K562 (cell line): ENCODE measurements around the gene HIPK2. TPM values are rescaled to one million over a fixed set of nuclear protein-coding genes. Genes with fewer than 3 reads are reported as not detected.

Experiments
- BDP1 ChIP-seq: IDR thresholded peaks from 3 replicates; pipeline ENCODE4 v1.6.1; 2011; ENCODE audit not compliant: insufficient read length, insufficient read depth
- KAT2B ChIP-seq: IDR thresholded peaks from one replicate; pipeline ENCODE4 v1.6.1; 2012; ENCODE audit warnings: low read depth, mild to moderate bottlenecking, control low read depth, inconsistent platforms, low read length, moderate library complexity
- KLF1 ChIP-seq: fragments of 450-650 bp; IDR thresholded peaks from 2 replicates; pipeline ENCODE4 v1.6.1; 2016; ENCODE audit warnings: missing genetic modification characterization, missing compliant biosample characterization
- MEIS2 ChIP-seq: fragments of 450-650 bp; IDR thresholded peaks from 2 replicates; pipeline ENCODE4 v1.6.1; 2014; ENCODE audit warnings: mild to moderate bottlenecking; ENCODE audit not compliant: partially characterized antibody
- NR2C2 ChIP-seq, 2 experiments: fragments of 200-800 bp in 1 of 2; sonication (Bioruptor generic) in 1 of 2; sonication (generic) in 1 of 2; formaldehyde crosslinking in 1 of 2; IDR thresholded peaks; 2 replicates each; pipeline versions ENCODE4 v1.6.1 to v1.8.0; 2016 to 2022; ENCODE audit warnings: mild to moderate bottlenecking in 1 of 2, missing compliant biosample characterization in 1 of 2, missing genetic modification characterization in 1 of 2, missing genetic modification reagents in 1 of 2
- VEZF1 ChIP-seq: fragments of 200-800 bp; sonication (Bioruptor generic); IDR thresholded peaks from 2 replicates; pipeline ENCODE4 v1.6.1; 2017; ENCODE audit warnings: missing genetic modification characterization, missing compliant biosample characterization
- ZNF407 ChIP-seq: fragments of 450-650 bp; IDR thresholded peaks from 2 replicates; pipeline ENCODE4 v1.6.1; 2016; ENCODE audit warnings: low read depth
- ZNF41 ChIP-seq: fragments of 250-450 bp; sonication (Bioruptor Pico); conservative IDR thresholded peaks from 2 replicates; pipeline ENCODE4 v1.4.0; 2020; ENCODE audit warnings: mild to moderate bottlenecking
- ZNF586 ChIP-seq: fragments of 450-650 bp; formaldehyde crosslinking; conservative IDR thresholded peaks from 2 replicates; pipeline ENCODE4 v1.4.0; 2020; ENCODE audit warnings: mild to moderate bottlenecking, moderate library complexity
- ZNF766 ChIP-seq: fragments of 200-800 bp; sonication (Bioruptor generic); conservative IDR thresholded peaks from 2 replicates; pipeline ENCODE4 v1.6.1; 2016; ENCODE audit warnings: missing genetic modification characterization, missing compliant biosample characterization
- polyA plus RNA-seq, 8 experiments: library from polyadenylated mRNA; depleted of rRNA in 4 of 8; stranded (reverse) in 5 of 8; unstranded in 3 of 8; fragments of >200 nt; fragmentation: Nextera tagmentation in 2 of 8; fragmentation: Illumina TruSeq in 1 of 8; extraction: Ambion mirVana in 2 of 8; extraction: Trizol in 1 of 8; gene quantifications; 2 replicates each; pipeline versions ENCODE4 v1.2.1 to v1.2.3, GENCODE V29; 2011 to 2014; ENCODE audit warnings: inconsistent platforms in 1 of 8, missing spikeins in 1 of 8
- total RNA-seq, 7 experiments: library from RNA; depleted of rRNA in 6 of 7; stranded (reverse); fragments of >200 nt in 6 of 7; fragmentation: Illumina TruSeq in 2 of 7; extraction: Trizol in 2 of 7; gene quantifications; 2 replicates each; pipeline versions ENCODE4 v1.2.1 to v1.2.3, GENCODE V29; 2011 to 2021; ENCODE audit warnings: low replicate concordance in 1 of 7

Gene HIPK2
- total and polyA plus RNA-seq, 9 of the 15 experiments (the other 6 are each of a cell fraction or from before 2014, with no cell fraction given) = 0.69 to 19.8 (median 5.1) TPM

- no peak for TF ChIP-seq ZNF407
- TF ChIP-seq ZNF41 = no peak
- TF ChIP-seq KLF1 (tag) = no peak
- no peak for TF ChIP-seq ZNF586 (CRISPR knock-in tag)
- no peak; the same call in 1 of the 2 replicates for TF ChIP-seq VEZF1 (CRISPR knock-in tag)
- TF ChIP-seq MEIS2 = peak; percentile 29
- no peak for TF ChIP-seq ZNF766 (CRISPR knock-in tag)
- TF ChIP-seq NR2C2 (CRISPR knock-in tag; IDR thresholded peaks at IDR 0.05) = no peak
- no peak for TF ChIP-seq NR2C2 (tag; IDR thresholded peaks at IDR 0.05)
- TF ChIP-seq BDP1 = no peak
- no peak for TF ChIP-seq KAT2B
- TF ChIP-seq, all 486 proteins: peak for 3
Observed at GRCh38 chr7:139820089-139820488, 42.3 kb upstream of the HIPK2 start (continued).
